ENCODE results near the gene AATK. TPM values are rescaled to one million over a fixed set of nuclear protein-coding genes. Genes with fewer than 3 reads are reported as not detected.
A peak's percentile ranks its signal among the peaks of the same experiment; 100 is the strongest.

Gene AATK
- polyA plus RNA-seq, 12 donors: 4.4 to 12.8 (median 9.4) TPM; not detected in 1

DNA sequence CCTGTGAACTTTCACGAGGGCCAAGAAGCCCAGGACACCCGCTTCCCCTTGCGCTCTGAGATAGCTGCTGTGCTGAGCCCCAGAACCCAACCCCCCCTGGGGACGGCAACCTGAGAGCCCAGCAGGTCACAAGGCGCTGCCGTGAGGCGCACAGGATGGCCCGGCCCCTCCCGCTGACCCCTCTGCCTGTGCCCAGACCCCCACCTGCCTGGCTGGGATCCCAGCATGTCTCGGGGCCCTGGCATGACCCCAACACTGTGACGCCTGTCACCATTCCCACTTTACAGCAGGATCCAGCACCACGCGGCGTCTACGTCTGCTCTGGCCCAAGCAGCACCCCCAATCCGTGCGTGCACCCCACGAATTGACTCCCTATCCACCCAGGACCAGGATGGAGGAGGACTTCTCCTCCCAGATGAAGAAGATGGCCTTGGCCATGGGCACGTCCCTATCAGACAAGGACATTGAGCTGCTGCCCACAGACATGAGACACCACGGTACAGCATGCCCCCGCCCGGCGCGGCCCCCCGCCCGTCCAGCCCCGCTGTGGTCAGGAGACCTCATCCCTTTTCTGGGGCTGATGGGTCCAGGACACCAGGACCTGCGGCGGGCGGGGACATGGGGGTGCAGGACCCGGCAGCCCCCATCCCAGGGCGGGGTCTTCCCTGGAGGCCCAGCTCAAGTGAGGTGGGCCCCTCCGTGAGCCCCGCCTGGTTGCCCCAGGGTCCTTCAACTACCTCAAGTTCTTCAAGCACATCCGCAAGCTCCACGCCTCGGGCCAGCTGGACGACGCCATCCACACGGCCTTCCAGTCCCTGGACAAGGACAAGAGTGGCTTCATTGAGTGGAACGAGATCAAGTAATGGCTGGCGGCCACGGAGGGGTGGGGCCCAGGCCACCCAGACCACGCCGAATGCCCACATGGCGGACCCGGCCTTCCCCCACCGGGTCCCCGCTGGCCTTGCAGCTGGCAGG, 15.1 kb upstream of the AATK start:
- DNase-seq: no peak

GRCh38 chr17:81179861-81180260, 13.8 kb upstream of the AATK start:
- DNase-seq: no peak

DNA sequence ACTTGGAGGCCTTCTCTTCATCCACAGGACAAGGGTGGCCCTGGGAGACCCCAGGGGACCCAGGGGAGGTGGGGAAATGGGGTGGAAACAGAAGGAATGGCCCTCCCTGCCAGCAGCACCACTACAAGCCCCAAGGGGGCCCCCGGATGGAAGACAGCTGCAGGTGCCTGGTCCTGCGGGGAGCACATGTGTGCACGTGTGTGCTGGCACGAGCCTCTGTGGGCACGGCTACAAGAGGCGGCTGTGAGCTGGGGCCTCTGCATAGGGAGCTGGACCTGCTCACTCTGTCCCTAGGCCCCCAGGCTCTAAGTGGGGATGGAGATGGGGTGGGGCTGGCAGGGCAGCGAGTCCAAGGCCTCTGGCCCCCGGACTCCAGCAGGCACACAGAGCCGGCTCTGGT, 13.2 kb upstream of the AATK start:
- DNase-seq: no peak

DNA sequence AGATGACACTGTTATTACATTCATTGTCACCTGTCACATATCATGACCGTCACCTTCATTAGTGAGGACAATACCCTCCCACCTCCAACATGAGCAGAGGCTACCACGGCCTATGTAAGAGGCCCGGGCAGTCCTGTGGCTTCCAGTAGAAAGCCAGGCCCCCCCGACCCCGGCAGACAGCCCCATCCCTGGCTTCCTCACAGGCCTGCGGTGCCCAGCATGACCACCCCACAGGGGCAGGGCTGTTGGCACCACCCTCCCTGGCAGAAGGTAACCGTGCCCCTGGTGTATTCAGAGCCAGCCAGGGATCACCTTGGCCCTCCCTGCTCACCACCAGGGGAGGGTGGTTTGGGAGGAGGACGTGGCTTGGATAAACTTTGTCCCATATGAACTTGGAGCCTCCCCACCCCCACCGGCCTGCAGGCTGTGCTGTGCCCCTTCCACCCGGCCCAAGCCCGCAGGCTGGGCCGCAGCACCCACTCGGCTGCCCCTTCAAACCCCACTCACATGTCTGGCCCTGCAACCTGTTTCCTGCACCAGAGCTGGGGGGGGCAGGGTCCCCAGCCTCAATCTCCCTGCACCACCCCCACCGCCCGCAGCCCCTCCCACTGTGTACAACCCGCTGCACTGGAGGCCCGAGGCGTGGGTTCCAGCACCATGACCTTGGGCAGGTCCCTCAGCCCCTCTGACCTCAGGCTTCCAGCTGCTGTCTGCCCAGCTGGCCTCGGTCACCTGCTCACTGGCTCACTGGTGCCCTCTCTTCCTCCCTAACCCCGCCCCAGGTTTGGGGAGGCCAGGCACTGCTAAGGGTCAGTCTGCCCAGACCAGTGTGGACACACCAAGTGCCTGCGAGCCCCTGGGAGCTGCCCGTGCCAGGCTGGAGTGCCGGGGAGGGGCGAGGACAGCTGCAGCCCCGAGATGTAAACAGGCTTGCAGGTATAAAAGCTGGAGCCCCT, 12.4 kb upstream of the AATK start:
- DNase-seq: no peak

GRCh38 chr17:81176666-81177065, 10.6 kb upstream of the AATK start:
- no peak for DNase-seq

DNA sequence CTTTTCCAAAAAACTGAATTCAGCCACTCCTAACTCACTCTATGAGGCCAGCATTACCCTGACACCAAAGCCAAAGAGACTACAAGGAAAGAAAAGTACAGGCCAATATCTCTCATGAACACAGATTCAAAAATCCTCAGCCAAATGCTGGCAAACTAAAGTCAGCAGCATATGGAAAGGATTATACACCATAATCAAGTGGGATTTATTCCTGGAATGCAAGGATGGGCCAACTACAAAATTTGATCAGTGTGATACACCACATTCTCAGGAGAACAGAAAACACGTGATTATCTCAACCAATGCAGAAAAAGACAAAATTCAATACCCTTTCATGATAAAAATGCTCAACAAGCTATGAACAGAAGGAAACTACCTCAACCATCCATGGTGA, 7.7 kb upstream of the AATK start:
- DNase-seq: no peak

DNA sequence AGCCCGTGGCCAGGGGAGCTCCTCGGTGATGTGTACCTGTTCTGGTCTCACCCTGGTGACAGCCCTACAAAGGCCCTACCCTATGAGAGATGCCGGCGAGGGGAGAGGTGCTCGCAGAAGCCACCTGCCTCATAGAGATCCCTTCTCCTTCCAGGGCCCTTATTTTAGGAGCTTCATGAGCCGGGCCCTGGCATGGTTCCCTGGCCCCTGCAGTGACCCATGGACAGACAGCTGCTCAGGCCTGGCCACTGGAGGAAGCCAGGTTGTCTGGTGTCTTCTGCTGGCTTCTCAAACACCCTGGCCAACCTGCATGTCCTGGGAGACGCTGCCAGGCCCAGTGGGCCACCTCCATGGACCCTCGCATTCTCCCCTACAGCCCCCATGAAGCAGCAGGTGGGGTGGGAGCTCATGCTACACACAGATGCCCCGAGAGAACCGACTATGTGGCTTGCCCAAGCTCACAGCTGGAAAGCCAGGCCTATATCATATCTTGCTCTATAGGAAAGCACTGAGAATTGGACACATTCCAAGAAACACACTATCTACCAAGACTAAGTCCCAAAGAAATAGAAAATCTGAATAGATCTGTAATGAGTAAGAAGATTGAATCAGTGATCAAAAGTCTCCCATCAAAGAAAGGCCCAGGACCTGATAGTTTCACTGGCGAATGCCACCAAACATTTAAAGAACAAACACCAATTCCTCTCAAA, 7.2 kb upstream of the AATK start:
- no peak for DNase-seq

- no peak for DNase-seq
Observed at GRCh38 chr17:81171941-81172340, 5.9 kb upstream of the AATK start.

DNA sequence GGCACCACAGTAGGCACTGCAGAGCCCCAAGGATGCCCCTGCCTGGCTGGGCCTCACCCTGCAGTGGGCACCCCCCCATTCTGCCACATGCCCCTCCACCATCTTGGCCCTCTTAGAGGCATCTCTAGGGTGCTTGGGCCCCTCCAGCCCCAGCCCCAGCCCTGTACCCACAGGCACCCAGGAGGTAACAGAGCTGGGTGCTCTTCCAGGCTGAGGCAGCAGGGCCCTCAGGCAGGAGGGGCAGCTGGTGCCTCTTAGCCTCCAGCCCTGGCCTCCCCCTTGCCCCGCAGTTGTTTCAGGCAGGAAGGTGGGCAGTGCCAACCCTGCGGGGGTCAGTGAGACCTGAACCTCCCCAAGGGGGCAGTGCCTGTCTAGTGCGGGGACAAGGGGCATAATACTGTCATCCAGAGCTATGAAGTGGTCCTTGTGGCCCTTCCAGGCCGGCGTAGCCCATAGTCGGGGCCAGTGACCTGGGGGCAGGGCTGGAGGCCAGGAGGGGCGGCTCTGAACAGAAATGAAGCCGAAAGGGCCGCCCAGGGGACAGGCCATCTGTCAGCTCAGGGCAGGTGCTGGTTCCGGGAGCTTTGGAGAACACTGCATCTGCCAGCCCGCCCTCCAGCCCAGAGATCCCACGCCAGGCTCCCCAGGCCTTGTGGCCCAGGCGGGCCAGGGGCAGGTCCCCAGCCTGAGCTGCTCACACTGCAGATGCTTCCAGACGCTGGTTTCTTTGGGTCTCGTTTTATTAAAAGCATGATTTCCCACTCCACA, 4.9 kb upstream of the AATK start:
- DNase-seq: no peak

DNA sequence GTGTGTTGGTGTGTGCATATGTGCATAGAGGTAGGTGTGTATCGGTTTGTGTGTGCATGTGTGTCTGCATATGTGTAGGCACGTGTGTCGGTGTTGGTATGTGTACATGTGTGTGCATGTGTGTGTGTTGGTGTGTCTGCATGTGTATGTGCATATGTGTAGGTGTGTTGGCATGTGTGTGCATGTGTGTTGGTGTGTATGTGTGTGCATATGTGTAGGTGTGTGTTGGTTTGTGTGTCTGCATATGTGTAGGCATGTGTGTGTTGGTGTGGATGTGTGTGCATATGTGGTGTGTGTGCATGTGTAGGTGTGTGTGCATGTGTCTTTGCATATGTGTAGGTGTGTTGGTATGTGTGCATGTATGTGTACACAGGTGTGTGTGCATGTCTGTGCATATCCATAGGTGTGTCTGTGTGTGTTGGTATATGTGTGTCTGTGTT, 3.9 kb upstream of the AATK start:
- no peak for DNase-seq

DNA sequence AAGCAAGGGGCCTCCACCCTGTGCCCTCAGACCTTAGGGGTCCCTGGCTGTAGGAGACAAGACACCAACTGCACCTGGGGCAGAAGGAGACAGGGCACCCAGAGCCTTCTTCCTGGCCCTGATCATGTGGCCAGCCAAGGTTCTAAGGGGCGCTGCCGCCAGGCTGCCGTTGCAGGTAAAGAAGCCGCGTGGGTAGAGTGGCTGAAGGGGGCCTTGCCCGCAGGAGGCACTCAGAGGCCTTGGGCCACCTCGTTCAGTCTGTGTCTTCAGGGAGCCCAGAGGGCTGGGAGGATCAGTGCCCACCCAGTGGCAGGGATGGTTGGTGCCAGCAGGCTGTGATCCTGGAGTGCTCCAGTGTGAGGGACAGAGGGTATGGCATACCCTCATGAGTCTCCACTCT, 1.6 kb upstream of the AATK start:
- DNase-seq: no peak

DNA sequence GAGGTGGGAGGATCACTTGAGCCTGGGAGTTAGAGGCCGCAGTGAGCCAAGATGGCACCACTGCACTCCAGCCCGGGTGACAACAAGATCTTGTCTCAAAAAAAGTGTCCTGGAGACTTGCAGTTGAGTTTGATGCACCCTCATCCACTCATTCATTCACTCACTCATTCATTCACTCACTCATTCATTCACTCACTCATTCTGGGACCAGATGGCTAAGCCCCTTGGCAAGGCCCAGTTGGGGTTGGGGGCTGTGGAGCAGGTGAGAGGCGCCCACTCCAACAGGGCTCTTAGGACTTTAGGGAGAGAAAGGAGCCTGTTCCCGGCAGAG, 1.1 kb upstream of the AATK start:
- no peak for DNase-seq

GRCh38 chr17:81165246-81166032, 582 bp downstream of the AATK start, which contains the start of gene PVALEF:
Gene PVALEF, plus strand, starts transcription at chr17:81165507. Its CDS starts 15,720 bp downstream, at chr17:81181227.
- DNase-seq: no peak

- DNase-seq: peak; percentile 49
Observed at GRCh38 chr17:81164371-81165245, 1.4 kb downstream of the AATK start.

GRCh38 chr17:81163703-81164370, 2.2 kb downstream of the AATK start:
- DNase-seq: no peak

- no peak for DNase-seq
Observed at GRCh38 chr17:81163051-81163695, 2.8 kb downstream of the AATK start.

DNA sequence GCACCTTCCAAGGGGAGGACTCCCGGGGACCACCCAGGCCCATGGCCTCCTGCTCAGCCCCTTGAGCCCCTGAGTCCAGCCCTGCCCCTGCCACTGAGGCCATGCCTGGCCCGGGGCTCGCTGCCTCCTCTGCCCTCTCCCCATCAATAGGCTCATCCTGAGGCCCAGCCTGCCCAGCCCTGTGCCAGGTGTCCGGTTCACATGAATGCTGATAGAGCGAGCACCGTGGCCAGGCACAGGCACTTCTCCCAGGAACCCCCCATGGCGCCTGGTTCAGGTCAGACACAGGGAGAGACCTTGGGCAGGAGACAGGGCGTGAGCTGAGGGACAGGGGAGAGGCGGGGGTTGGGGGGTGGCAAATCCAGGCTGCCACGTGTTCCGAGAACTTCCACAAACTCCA, 3.5 kb downstream of the AATK start:
- no peak for DNase-seq

- DNase-seq: no peak
Observed at GRCh38 chr17:81161972-81162371, 4.0 kb downstream of the AATK start.
